Activated CD8-positive, alpha-beta T cell treated with anti-CD3 and anti-CD28 coated beads for 36 hours (primary cell): ENCODE results near the gene ASS1. TPM values are rescaled to one million over a fixed set of nuclear protein-coding genes. Genes with fewer than 3 reads are reported as not detected.

Source experiments
- ATAC-seq: fragments of 200-7000 bp; cut with Tn5 transposase; one replicate; pipeline ENCODE4 v1.10.0; 2021; ENCODE audit warnings: mild to moderate bottlenecking, moderate library complexity
- CTCF ChIA-PET: fragments of 350-600 bp; sonication (Branson Sonifier 250); formaldehyde crosslinking; loops from one replicate; lab custom pipeline; 2021; ENCODE audit warnings: antibody characterized with exemption; lab: Charles Lee
- POLR2A ChIA-PET: fragments of 350-600 bp; sonication (Branson Sonifier 250); formaldehyde crosslinking; loops from one replicate; lab custom pipeline; 2021; ENCODE audit warnings: antibody characterized with exemption; lab: Charles Lee
- DNase-seq: peaks from one replicate; pipeline ENCODE4 v3.0.0-alpha.2; 2020
- H3K27ac Mint-ChIP-seq: one replicate; pipeline ENCODE4 v1.8.0; 2021; ENCODE audit warnings: mild to moderate bottlenecking, mixed read lengths
- H3K27me3 Mint-ChIP-seq: one replicate; pipeline ENCODE4 v1.8.0; 2021; ENCODE audit warnings: mixed read lengths
- H3K36me3 Mint-ChIP-seq: one replicate; pipeline ENCODE4 v1.8.0; 2021; ENCODE audit warnings: low read depth, mixed read lengths
- H3K4me1 Mint-ChIP-seq: one replicate; pipeline ENCODE4 v1.8.0; 2021; ENCODE audit warnings: low read depth, mixed read lengths
- H3K4me3 Mint-ChIP-seq: one replicate; pipeline ENCODE4 v1.8.0; 2021; ENCODE audit warnings: mild to moderate bottlenecking, moderate library complexity, mixed read lengths
- H3K9me3 Mint-ChIP-seq: one replicate; pipeline ENCODE4 v1.8.0; 2021; ENCODE audit warnings: mixed read lengths
- intact Hi-C: fragments of 100-400 bp; cut with micrococcal nuclease; formaldehyde crosslinking; loops from one replicate; pipeline ENCODE4 v1.10.0; 2022
- total RNA-seq, 2 experiments: library from RNA; stranded (reverse); gene quantifications; one replicate each; pipeline ENCODE4 v1.2.3, GENCODE V29; 2021
- TF ChIP-seq, protein P1 (sequence below): fragments of 200-600 bp; IDR thresholded peaks from one replicate; pipeline ENCODE4 v1.8.0; 2022; ENCODE audit warnings: antibody characterized with exemption, mild to moderate bottlenecking

The ASS1 gene
- total RNA-seq, 2 experiments from 2014 or later = 9.8 to 11.5 TPM

- H3K4me1 Mint-ChIP-seq = peaks cover 2% of the 10 kb centered on the region
- no peaks in the 10 kb centered on the region for H3K36me3 Mint-ChIP-seq
- H3K27ac Mint-ChIP-seq = no peak overlapping the region
- ATAC-seq (no peak), DNase-seq (no peak)
- H3K4me3 Mint-ChIP-seq = no peak overlapping the region
- intact Hi-C loops = no loop called here
- ChIA-PET POLR2A (no interaction called here), CTCF (no interaction called here)
- H3K27me3 Mint-ChIP-seq = peaks cover 5% of the 10 kb centered on the region
- TF ChIP-seq, protein P1, sequence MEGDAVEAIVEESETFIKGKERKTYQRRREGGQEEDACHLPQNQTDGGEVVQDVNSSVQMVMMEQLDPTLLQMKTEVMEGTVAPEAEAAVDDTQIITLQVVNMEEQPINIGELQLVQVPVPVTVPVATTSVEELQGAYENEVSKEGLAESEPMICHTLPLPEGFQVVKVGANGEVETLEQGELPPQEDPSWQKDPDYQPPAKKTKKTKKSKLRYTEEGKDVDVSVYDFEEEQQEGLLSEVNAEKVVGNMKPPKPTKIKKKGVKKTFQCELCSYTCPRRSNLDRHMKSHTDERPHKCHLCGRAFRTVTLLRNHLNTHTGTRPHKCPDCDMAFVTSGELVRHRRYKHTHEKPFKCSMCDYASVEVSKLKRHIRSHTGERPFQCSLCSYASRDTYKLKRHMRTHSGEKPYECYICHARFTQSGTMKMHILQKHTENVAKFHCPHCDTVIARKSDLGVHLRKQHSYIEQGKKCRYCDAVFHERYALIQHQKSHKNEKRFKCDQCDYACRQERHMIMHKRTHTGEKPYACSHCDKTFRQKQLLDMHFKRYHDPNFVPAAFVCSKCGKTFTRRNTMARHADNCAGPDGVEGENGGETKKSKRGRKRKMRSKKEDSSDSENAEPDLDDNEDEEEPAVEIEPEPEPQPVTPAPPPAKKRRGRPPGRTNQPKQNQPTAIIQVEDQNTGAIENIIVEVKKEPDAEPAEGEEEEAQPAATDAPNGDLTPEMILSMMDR = no peak
- no peaks in the 10 kb centered on the region for H3K9me3 Mint-ChIP-seq
Observed at GRCh38 chr9:130427326-130427725, 17.4 kb upstream of the ASS1 start.

DNA sequence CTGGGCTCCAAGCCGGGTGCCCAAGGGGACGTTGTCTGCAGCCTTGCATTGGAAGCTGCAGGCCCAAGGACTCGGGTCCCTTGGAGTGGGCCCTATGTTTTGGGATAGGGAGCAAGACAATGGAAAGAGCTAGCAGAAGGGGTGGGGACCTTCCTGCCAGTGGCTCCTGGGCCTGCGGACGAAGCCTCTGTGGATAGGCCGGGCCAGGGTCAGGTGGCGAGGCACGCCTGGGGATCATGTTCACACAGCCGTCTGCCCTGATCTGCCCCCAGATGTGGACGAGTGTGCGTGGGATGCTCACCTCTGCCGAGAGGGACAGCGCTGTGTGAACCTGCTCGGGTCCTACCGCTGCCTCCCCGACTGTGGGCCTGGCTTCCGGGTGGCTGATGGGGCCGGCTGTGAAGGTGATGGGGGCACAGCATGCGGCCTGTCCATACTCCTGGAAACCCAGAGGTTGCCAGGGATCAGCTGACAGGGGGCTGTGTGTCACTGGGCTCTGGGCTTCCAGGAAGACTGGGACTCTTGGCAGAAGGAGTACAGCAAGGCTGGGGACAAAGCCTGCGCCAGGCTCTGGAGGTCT is 16.6 kb upstream of the ASS1 start:
- CTCF ChIA-PET = no interaction called here
- H3K4me3 Mint-ChIP-seq = no peak overlapping the region
- intact Hi-C loops = no loop called here

GRCh38 chr9:130429381-130429780 is 15.4 kb upstream of the ASS1 start:
- ChIA-PET POLR2A (no interaction called here), CTCF (no interaction called here)
- Mint-ChIP-seq H3K4me1 (peaks cover 9% of the 10 kb centered on the region), H3K27ac (no peak overlapping the region), H3K9me3 (no peaks in the 10 kb centered on the region), H3K36me3 (no peaks in the 10 kb centered on the region), H3K4me3 (no peak overlapping the region), H3K27me3 (peaks cover 17% of the 10 kb centered on the region)
- no peak for ATAC-seq
- TF ChIP-seq, protein P1 = no peak
- DNase-seq = no peak
- intact Hi-C loops = no loop called here

More for the DNA sequence above, 16.6 kb upstream of the ASS1 start:
- no peak overlapping the region for H3K27ac Mint-ChIP-seq
- POLR2A ChIA-PET = interaction anchor here (0.6 kb wide), 1 partner anchor 225 kb away, joined by 4 read pairs; no protein-coding TSS in a partner anchor
- TF ChIP-seq, protein P1 = no peak
- H3K36me3 Mint-ChIP-seq = no peaks in the 10 kb centered on the region
- no peak for DNase-seq
- ATAC-seq = no peak
- H3K4me1 Mint-ChIP-seq = peaks cover 9% of the 10 kb centered on the region
- no peaks in the 10 kb centered on the region for H3K9me3 Mint-ChIP-seq
- H3K27me3 Mint-ChIP-seq = peaks cover 13% of the 10 kb centered on the region

GRCh38 chr9:130429831-130430230 is 14.9 kb upstream of the ASS1 start:
- H3K27me3 Mint-ChIP-seq = peaks cover 18% of the 10 kb centered on the region
- intact Hi-C loops = no loop called here
- CTCF ChIA-PET = no interaction called here
- no peak for ATAC-seq
- H3K36me3 Mint-ChIP-seq = no peaks in the 10 kb centered on the region
- no peaks in the 10 kb centered on the region for H3K9me3 Mint-ChIP-seq
- no peak overlapping the region for H3K27ac Mint-ChIP-seq
- DNase-seq = no peak
- H3K4me3 Mint-ChIP-seq = no peak overlapping the region
- TF ChIP-seq, protein P1 = no peak
- peaks cover 9% of the 10 kb centered on the region for H3K4me1 Mint-ChIP-seq
- POLR2A ChIA-PET = no interaction called here

DNA sequence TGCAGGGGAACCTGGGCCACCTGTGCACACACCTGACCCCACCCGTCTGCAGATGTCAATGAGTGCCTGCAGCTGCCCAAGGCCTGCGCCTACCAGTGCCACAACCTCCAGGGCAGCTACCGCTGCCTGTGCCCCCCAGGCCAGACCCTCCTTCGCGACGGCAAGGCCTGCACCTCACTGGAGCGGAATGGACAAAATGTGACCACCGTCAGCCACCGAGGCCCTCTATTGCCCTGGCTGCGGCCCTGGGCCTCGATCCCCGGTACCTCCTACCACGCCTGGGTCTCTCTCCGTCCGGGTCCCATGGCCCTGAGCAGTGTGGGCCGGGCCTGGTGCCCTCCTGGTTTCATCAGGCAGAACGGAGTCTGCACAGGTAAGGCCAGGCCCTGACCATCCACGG is 14.5 kb upstream of the ASS1 start:
- ATAC-seq (no peak), DNase-seq (no peak)
- Mint-ChIP-seq H3K9me3 (no peaks in the 10 kb centered on the region), H3K27me3 (peaks cover 20% of the 10 kb centered on the region), H3K4me3 (no peak overlapping the region), H3K36me3 (no peaks in the 10 kb centered on the region), H3K4me1 (peaks cover 9% of the 10 kb centered on the region), H3K27ac (no peak overlapping the region)
- ChIA-PET POLR2A (no interaction called here), CTCF (no interaction called here)
- TF ChIP-seq, protein P1 = no peak
- intact Hi-C loops = no loop called here
